GM21825 (cell line): ENCODE data around the gene OR52W1.

Experiments
- ATAC-seq: cut with Tn5 transposase; IDR thresholded peaks from one replicate; pipeline ENCODE4 v1.9.1; 2021; ENCODE audit warnings: mild to moderate bottlenecking, moderate library complexity; ENCODE audit not compliant: unreplicated experiment

Gene OR52W1

GRCh38 chr11:6199174-6199810, at the start of gene OR52W1:
OR52W1 (plus strand) TSS chr11:6199224; CDS start chr11:6199224, 0 bp downstream.
- no peak for ATAC-seq

GRCh38 chr11:6151117-6151516, 47.9 kb upstream of the OR52W1 start:
- ATAC-seq: no peak

- no peak for ATAC-seq
Observed at GRCh38 chr11:6152126-6152525, 46.9 kb upstream of the OR52W1 start.

GRCh38 chr11:6156628-6157359, 42.2 kb upstream of the OR52W1 start:
- ATAC-seq: no peak

GRCh38 chr11:6170226-6170625, 28.8 kb upstream of the OR52W1 start, which contains the start of gene OR52B2:
OR52B2 (minus strand) TSS chr11:6170326; CDS start chr11:6170326, 0 bp downstream.
- no peak for ATAC-seq

GRCh38 chr11:6175440-6175839, 23.6 kb upstream of the OR52W1 start:
- no peak for ATAC-seq

- no peak for ATAC-seq
Observed at GRCh38 chr11:6191742-6192141, 7.3 kb upstream of the OR52W1 start.

DNA sequence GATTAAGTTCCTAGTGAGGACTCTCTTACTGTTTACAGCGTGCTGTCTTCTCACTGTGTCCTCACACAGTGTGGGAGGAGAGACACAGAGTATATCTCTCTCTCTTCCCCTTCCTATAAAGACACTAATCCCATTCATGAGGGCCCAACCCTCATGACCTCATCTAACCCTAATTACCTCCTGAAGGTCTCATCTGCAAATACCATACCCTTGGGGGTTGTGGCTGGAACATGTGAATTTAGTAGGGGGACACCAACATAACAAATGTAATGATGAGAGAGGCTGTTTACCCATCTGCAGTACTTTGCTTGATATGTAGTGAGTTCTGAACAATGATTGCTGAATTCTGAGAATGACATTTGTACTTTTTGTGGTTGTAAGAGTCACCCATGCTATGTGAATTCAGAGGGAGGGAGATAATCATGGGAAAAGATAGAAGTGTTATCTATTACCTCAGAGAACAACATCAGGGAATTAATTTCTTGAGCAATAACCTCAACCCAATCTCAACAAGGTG, 4.9 kb upstream of the OR52W1 start:
- ATAC-seq: no peak

DNA sequence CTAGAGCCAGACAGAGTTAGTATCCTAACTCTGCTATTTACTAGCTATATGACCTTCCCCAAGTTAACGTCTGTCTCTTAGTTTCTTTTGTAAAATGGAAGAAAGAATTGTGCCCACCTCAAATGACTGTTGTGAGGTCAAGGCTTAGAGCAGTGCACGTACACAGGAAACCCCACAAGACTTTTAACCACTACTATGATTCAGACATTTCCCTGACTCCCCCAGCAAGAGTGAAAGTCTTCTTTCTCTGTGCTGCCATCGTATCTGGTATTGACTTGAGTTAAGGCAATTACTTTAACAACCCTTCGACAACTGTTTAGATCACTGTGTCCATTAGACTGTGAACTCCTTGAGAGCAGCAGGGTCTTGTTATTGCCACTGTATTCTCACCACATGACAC, 2.6 kb upstream of the OR52W1 start:
- ATAC-seq: no peak

DNA sequence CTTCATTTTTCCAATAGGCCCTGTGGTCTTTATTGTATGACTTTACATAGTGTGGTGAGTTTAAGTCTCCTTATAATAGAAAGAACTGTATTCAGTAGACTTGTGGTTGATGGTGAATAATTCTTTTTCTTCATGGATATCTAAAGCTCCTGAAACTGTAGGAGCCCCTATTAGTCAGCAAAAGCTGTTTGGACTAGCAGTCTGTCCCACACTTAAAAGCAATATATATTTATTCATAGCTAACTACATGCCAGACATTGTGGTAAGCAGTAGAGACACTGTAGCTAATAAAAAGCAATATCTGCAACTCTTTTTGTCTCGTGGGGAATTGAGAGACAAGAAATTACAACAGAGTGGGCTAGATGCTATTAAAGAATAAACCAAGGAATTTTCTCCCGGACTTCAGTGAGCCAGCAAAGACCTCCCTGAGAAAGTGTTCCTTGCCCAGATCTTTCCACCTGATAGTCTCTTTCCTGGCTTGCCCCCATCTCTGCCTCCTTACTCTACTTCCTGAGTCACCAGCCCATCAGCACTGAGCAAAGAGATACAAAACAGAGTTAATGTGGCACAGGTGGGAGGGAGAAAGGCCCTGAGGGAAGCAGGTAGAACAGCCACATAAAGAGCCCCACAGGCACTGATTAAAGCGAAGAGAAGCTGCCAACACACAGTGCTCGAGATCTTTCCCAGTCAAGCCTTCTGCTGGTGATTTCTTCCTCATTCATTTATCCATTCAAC, 1.4 kb upstream of the OR52W1 start:
- no peak for ATAC-seq

DNA sequence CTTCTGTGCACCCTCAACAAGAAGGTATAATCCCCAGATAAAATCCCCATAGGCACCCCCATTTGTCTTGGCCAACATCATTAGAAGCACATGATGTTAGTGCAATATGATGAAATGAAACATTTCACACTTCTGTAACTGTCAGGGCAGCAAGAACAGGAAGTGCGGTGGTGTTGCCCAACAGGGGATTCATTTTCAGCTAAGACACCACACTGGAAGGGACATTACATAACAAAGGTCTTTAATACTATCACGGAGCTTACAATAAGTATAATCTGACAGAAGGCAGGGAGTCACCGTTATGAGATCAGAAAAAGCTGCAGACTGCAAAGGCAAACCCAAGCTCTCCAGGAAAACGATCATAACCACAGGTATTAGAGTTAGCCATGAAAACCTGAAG, 2.0 kb downstream of the OR52W1 start:
- ATAC-seq: no peak

DNA sequence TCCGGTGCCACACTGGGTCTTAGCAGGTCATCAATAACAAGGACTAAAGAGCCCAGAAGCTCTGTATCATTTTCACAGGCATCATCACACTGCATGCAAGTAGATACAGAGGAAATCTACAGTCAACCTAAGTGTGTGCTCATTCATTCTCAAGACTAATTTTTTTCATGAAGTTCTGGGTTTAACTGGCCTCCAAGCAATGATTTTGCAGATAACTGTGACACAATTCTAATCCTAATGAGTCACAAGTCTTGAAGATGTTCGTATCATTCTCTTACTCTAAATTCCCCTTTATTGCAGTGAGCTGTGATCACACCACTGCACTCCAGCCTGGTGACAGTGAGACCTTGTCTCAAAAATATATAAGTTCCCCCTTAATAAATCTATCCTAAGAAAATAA, 2.5 kb downstream of the OR52W1 start:
- no peak for ATAC-seq

GRCh38 chr11:6202041-6202440, 3.0 kb downstream of the OR52W1 start:
- no peak for ATAC-seq

DNA sequence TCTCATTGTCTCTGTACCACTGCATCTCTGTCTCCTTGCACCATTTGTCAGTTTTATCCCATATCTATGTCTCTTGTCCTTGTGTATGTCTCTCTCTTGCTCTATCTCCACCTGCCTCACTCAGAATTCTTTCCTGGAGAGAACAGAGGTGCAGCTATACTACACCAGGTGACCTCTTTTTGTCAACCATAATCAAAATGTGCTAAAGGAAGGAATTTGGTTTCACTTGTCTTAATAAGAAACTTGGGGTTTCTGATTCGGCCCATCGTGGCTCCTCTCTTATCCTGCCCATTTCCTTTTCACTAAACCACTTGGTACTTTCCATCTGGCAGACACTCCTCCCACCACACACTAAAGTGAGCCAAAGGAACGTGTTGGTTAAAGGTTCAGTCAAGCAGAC, 4.3 kb downstream of the OR52W1 start:
- peak; percentile 77 for ATAC-seq

- ATAC-seq: no peak
Observed at GRCh38 chr11:6204706-6205105, 5.7 kb downstream of the OR52W1 start.

GRCh38 chr11:6205366-6205765, 6.3 kb downstream of the OR52W1 start, which contains the start of gene C11orf42:
C11orf42 (plus strand) TSS chr11:6205557; CDS start chr11:6205616, 59 bp downstream.
- ATAC-seq: no peak

DNA sequence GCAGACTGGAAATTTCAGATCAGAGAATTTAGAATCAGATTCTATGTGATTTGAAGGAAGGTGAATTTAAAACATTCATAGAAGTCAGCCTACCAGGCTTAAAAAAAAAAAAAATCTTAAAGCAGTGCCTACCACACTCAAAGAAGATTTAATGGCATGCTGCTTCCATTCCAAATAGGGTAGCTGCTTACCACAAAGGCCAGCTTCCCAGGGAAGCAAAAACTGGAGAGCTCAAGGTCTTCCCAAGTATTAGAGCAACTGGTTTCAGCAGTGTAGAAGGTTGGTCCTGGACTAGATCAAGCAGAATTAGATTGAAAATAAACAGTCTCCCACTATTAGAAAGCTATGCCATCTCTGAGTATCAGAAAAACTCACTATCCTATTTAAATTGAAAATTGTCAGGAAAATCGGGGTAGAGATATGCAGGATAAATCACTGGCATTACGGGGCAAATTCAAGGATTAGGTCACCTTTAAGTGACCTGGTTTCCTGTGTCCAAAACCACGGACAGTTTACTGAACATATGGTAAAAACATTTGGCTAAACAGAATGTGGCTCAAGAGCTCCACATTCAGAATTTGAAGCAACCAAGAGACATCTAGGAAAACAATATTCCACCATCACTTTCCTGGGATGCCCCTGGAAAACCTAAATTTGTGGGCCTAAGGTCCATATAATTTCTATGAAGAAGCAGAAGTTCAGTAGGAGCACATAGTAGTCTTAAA, 7.6 kb downstream of the OR52W1 start:
- ATAC-seq: no peak

- ATAC-seq: no peak
Observed at GRCh38 chr11:6209801-6210200, 10.8 kb downstream of the OR52W1 start.

GRCh38 chr11:6210274-6210955, 11.4 kb downstream of the OR52W1 start:
- ATAC-seq: no peak

- no peak for ATAC-seq
Observed at GRCh38 chr11:6214530-6214929, 15.5 kb downstream of the OR52W1 start.
